ENCODE measurements around the gene TMC8. TPM values are rescaled to one million over a fixed set of nuclear protein-coding genes. Genes with fewer than 3 reads are reported as not detected.

The TMC8 gene
- total RNA-seq, 1 donor from 2014 or later, result 1.2 TPM

GRCh38 chr17:78146881-78147280 lies 16.3 kb downstream of the TMC8 start:
- no peak overlapping the region for H3K27ac Mint-ChIP-seq
- no peak overlapping the region for H3K4me3 Mint-ChIP-seq
- no peaks in the 10 kb centered on the region for H3K9me3 Mint-ChIP-seq
- peaks cover 23% of the 10 kb centered on the region for H3K4me1 Mint-ChIP-seq
- H3K27me3 Mint-ChIP-seq (ENCODE audit: low read depth), result no peaks in the 10 kb centered on the region
- H3K36me3 Mint-ChIP-seq, result no peaks in the 10 kb centered on the region
- no peak for TF ChIP-seq CTCF (IDR thresholded peaks at IDR 0.05; ENCODE audit: unreplicated experiment)
- DNase-seq (ENCODE audit: low spot score in 2 of 2, unreplicated experiment in 2 of 2), result no peak

GRCh38 chr17:78147315-78147998 lies 16.9 kb downstream of the TMC8 start:
- TF ChIP-seq CTCF (IDR thresholded peaks at IDR 0.05; ENCODE audit: unreplicated experiment), result no peak
- DNase-seq (ENCODE audit: low spot score in 2 of 2, unreplicated experiment in 2 of 2), result no peak
- Mint-ChIP-seq H3K4me1 (peaks cover 23% of the 10 kb centered on the region), H3K36me3 (no peaks in the 10 kb centered on the region), H3K4me3 (no peak overlapping the region), H3K27ac (no peak overlapping the region), H3K27me3 (ENCODE audit: low read depth) (no peaks in the 10 kb centered on the region), H3K9me3 (no peaks in the 10 kb centered on the region)

DNA sequence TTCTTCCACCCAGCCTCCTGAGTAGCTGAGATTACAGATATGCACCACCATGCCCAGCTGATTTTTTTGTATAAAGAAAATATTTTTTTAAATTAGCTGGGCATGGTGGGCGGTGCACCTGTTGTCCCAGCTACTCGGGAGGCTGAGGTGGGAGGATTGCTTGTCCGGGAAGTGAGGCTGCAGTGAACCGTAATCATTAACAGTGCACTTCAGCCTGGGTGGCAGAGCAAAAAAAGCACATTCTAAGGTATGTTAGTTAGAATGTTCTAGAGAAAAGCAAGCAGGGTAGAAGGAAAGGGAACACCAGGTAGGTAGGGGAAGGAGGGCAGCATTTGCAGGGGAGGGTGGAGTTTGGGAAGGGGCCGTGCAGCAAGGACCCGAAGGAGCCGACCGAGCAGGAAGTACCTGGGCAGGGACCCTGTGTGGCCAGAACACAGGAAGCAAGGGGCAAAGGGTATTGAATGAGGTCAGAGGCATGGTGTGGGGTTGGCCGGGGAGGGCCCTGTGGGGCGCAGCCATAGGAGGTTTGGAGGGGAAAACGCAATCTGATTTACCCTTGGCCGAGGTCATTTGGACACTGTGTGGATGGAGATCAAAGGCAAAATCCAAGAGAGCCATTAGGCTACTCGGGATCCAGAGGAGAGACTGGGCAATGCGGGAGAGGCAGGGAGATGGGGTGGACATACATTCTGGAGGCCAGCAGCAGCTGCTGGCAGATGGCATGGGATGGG lies 17.9 kb downstream of the TMC8 start:
- H3K36me3 Mint-ChIP-seq, result no peaks in the 10 kb centered on the region
- no peak for DNase-seq (ENCODE audit: low spot score in 2 of 2, unreplicated experiment in 2 of 2)
- H3K9me3 Mint-ChIP-seq, result no peaks in the 10 kb centered on the region
- no peak for TF ChIP-seq CTCF (IDR thresholded peaks at IDR 0.05; ENCODE audit: unreplicated experiment)
- H3K4me3 Mint-ChIP-seq, result no peak overlapping the region
- H3K27me3 Mint-ChIP-seq (ENCODE audit: low read depth), result no peaks in the 10 kb centered on the region
- peak overlapping the region; percentile 2 for H3K27ac Mint-ChIP-seq
- H3K4me1 Mint-ChIP-seq, result peaks cover 23% of the 10 kb centered on the region

DNA sequence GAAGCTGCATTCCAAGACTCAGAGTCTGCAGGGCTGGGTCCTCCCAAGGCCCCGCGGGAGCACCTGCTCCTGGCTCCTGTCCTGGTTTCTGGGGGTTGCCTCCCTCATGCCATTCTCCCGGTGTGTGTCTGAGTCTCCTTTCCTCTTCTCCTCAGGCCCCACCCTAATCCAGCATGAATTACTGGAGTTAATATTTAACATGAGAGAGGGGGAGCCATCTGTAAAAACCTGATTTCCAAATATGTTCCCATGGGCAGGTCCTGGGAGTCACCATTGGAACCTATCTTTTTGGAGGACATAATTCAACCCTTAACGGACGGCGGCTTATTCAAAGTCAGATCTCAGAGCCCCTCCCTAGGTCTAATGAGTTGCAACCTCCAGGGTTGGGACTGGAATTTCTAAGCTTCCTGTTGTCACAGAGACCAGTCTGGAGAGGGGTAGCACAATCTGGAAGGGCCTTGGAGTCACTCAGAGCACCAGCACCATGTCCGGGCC lies 21.0 kb downstream of the TMC8 start:
- H3K4me3 Mint-ChIP-seq, result no peak overlapping the region
- no peaks in the 10 kb centered on the region for H3K27me3 Mint-ChIP-seq (ENCODE audit: low read depth)
- H3K9me3 Mint-ChIP-seq, result no peaks in the 10 kb centered on the region
- H3K36me3 Mint-ChIP-seq, result no peaks in the 10 kb centered on the region
- DNase-seq (ENCODE audit: low spot score in 2 of 2, unreplicated experiment in 2 of 2), result no peak
- H3K4me1 Mint-ChIP-seq, result peaks cover 11% of the 10 kb centered on the region
- peak overlapping the region; percentile 92 for H3K27ac Mint-ChIP-seq
- no peak for TF ChIP-seq CTCF (IDR thresholded peaks at IDR 0.05; ENCODE audit: unreplicated experiment)

DNA sequence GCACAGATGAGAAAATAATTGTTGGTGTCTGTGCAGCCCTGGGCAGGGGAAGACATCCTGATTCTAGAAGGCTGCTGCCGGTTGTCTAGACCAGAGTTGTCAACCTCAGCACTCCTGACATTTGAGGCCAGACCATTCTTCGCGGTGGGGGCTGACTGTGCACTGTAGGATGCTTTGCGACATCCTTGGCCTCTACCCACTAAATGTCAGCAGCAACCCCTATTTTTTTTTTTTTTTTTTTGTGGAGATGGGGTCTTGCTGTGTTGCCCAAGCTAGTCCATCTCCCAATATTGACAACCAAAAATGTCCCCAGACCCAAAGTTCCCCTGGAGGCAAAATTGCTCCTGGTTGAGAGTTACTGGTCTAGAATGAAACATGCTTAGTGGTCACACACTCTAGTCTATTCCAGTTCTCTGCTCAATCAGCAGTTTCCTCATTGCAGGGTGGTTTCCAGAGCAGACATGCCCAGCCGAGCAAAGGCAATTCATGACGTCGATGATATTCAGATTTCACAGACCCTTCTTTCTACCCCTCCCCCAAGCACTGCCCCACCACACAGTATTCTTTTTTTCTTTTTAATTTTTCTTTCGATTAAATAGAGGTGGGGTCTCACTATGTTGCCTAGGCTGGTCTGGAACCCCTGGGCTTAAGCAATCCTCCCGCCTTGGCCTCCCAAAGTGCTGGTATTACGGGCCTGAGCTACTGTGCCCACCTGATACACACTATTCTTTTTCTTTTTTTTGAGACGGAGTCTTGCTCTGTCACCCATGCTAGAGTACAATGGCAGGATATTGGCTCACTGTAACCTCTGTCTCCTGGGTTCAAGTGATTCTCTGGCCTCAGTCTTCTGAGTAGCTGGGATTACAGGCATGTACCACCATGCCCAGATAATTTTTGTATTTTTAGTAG lies 24.6 kb downstream of the TMC8 start:
- H3K4me1 Mint-ChIP-seq, result peaks cover 11% of the 10 kb centered on the region
- no peak overlapping the region for H3K4me3 Mint-ChIP-seq
- no peak overlapping the region for H3K27ac Mint-ChIP-seq
- DNase-seq (ENCODE audit: low spot score in 2 of 2, unreplicated experiment in 2 of 2), result no peak
- H3K27me3 Mint-ChIP-seq (ENCODE audit: low read depth), result no peaks in the 10 kb centered on the region
- no peaks in the 10 kb centered on the region for H3K9me3 Mint-ChIP-seq
- TF ChIP-seq CTCF (IDR thresholded peaks at IDR 0.05; ENCODE audit: unreplicated experiment), result no peak
- H3K36me3 Mint-ChIP-seq, result no peaks in the 10 kb centered on the region
